Superior temporal gyrus (tissue), 1 donor: Measurements from ENCODE around the gene DYSF.

Source experiments
- DNase-seq: peaks from one replicate; pipeline ENCODE4 v3.0.0-alpha.2; 2016; ENCODE audit errors: extremely low spot score

DYSF gene

DNA sequence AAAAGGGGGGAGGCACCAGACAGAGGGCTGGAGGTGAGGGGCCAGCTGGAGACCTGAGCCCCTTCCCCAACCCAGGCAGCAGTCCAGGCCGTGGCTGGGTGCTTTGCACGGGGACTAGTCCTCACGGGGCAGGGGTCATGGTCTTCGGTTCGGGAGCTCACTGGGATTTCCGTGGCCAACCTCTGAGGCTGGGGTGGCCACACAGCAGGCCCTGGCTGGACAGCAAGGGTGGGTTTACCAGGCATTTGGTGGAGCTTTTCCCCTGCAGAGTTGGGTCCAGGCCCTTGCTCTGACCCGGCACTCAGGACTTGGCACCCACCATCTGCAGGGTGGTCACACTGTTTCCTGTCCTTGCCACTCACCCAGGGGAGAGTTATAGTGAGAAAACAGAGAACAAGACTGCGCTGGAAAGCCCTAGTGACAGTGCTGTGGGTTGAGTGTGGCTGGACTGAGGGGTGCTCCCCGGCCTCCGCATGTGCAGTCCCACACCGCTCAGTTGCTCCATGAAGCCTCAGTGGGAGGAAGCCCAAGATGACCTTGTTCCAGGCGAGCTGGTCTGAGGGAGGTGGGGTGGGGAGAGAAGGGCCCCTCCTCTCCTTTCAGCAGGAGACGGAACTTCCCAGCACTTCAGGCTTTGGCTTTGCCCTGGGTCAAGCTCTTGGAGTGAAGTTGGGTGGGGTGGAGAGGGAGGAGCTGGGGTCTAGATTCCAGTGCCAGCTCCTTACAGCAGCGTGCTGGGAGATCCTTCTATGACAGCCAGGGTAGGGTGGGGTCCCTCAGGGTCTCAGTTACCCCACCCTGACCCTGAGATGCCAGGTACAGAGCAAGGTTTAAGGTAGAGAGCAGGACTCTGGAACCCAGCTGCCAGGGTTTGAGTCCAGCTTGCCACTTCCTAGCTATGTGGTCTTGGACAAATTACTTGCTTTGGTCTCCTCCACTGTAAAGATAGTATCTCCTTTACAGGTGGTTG lies 219.8 kb downstream of the DYSF start:
- DNase-seq: no peak

DNA sequence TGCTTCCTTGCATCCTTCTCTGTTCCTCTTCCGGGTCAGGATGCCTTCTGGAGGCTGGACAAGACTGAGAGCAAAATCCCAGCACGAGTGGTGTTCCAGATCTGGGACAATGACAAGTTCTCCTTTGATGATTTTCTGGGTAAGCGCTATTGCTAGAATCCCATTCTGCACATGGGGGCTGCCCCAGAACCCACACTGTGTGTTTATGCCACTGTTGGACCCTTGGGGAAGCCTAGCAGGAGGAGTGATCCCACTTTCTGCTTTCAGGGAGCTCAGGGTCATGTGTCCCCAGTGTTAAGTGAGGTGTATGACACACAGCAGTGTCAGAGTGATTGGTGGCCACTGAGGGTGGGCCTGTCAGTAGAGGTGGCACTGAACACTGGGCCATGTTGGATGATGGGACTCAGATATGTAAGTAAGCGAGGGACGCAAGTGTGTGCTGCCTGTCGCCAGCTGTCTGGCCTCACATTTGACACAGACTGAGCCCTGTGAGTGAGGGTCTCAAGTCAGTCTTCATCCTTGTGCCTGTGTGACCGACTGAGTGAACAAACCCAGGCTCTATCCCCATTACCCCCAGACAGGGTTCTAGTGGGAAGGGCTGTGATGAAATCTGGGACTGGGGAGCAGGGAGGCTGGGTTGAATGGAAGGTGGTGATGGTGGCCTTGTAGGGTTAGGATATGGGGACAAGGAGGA lies 220.9 kb downstream of the DYSF start:
- no peak for DNase-seq

DNA sequence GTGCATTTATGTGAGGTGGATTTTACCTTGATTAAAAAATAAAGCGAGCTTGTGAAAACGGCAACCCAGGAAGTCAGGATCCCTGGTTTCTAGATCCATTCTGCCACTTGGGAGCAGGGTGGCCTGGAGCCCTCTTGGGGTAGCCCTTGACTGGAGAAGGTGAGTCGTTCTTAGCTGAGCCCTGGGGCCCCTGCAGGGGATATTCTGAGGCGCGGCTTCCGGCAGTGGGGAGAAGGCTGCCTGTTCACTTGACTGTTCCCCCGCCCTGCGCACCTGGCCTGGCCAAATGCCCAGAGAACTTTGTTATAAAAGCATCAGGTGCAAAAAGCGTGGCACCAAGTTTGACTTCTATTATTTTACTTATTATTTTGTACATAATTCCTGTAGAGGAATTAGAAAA lies 221.9 kb downstream of the DYSF start:
- no peak for DNase-seq

DNA sequence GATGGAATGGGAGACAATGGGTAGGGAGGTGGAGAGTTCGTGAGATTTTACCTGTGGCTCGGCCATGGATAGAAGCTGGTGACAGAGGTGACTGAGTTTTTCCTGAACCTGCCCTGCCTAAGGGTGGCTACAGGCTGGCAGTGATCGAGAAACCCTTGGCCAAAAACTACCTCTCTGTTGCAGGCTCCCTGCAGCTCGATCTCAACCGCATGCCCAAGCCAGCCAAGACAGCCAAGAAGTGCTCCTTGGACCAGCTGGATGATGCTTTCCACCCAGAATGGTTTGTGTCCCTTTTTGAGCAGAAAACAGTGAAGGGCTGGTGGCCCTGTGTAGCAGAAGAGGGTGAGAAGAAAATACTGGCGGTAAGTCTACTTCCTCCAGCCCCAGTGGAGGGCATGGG lies 225.5 kb downstream of the DYSF start:
- DNase-seq: no peak

DNA sequence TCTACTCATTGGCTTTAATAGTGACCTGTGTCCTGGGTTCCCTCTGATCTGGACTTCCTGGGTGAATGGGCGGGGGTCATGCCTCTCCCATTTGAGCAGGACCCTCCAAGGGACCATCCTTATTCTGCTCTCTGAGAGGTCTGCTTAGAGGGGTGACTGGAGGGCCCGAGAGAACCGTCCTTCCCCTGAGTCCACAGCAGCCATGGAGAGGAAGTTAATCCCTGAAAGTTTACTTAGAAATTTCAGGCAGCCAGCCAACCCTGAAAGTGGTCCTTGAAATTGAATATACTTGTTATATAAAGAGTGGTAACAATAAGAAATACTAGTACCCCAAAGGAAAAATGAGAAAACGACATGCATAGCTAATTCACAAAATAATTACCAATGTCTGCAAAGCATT lies 226.1 kb downstream of the DYSF start:
- DNase-seq: no peak

DNA sequence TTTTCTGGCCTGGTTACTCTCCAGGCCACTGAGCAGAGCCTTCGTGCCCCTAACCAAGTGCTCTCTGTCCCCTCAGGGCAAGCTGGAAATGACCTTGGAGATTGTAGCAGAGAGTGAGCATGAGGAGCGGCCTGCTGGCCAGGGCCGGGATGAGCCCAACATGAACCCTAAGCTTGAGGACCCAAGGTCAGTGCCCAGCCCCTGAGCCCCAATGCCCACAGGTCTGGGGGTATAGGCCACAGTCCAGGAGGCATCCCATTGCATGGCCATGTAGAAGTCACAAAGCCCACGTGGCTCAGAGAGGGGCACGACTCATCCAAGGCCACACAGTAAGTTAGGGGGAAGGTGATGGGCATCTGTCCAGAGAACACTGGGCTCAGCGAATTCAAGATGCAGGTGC lies 227.6 kb downstream of the DYSF start:
- no peak for DNase-seq

DNA sequence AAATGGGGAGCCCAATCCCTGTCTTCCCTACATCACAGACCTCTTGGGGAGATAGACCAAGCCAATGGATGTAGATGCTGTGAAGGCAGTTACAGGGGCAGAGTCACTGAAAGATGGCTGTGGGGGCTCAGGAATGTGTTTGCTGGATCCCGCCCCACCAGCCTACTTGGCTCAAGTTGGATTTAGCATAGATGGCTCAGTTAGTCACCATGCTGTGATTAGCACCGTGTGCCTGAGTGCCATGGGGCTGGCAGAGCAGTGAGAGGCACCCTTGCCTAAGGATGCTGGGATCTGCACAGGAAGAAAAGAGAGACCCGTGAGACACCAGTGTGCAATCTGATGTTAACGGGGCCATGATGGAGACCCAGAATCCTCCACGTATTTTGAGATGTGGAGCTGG lies 228.3 kb downstream of the DYSF start:
- no peak for DNase-seq

DNA sequence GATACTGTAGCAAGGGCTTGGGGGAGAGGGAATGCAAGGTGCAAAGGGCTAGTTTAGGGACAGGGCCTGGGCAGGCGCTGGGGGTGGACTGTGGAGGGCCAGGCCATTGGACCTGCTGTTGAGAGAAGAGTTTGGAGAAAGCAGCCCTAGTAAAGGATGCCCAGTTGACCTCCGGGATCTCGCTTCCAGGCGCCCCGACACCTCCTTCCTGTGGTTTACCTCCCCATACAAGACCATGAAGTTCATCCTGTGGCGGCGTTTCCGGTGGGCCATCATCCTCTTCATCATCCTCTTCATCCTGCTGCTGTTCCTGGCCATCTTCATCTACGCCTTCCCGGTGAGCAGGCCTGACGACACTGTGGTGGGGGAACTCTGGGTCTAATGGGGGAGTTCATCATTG lies 229.0 kb downstream of the DYSF start:
- no peak for DNase-seq

DNA sequence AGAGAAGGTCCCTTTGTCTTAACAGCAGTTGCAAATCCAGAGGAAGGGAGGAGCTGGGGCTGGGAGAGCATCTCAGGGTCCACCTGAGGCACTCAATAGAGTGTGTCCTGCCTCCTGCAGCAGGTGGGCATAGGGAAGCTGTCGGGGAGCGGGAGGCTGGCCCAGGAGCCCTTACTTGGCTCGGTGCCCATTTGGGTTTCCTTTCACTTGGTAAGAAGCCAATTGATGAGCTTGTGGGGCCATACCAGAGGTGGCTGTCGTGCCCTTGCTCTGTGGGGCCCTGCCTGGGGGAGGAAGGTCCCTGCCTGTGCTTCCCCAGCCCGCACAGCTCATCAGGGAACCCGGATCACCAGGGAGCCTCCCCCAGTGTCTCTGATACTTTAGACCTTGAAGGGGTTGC lies 229.7 kb downstream of the DYSF start:
- DNase-seq: no peak

DNA sequence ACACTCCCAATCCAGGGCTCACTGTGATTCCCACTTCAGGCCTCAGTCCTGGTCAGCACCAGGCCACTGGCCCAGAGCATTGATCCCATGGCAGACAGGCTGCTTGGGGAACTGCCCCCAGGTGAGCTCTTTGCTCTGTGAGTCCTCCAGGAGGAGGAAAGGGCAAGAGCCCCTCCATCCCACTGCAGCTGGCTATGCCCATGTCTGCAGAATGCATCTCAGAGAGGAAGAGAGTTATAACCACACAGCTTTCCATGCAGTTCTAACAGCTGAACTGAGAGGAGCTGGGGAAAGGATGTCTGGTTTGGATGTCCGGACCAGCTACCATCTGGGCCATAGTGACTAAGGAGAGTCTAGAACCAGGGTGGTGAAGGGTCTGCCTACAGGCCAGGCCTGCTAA lies 230.3 kb downstream of the DYSF start:
- no peak for DNase-seq

DNA sequence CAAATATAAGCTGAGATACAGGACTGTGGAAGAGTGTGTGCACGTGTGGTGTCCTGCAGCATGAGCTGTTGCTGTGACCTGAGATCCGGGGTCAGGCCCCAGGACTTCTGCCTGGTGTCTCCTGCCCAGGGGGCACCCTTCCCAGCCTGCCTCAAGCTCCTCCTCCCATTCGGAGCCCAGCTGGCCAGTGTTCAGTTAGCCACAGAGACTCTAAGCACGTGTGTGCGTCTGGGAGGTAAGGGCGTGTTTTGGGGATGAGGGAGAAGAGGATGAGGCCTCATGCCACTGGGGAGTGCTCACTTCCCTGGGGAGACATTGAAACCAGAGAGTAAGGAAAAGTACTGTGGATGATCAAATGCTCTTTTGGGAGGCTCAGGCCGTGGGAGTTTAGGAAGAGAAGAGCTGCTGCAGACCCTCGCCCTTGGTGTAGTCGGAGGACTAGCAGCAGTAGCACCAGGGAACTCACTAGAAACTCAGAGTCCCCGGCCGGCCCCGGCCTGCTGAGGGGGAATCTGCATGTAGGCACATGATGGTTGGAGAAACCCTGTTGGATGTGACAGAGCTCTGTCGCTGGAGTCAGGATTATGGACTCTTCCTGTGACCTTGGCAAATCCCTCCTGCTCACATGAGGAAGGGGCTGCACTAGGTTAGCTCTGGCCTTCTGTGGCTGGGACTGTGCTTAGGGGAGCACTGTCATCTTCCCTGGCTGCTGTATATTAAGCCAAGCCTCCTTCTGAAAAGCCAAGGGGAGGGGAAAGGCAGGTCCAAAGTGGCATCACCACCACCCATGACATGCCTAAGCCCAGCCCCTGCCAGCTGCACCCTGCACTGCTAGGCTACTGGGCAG lies 231.1 kb downstream of the DYSF start:
- no peak for DNase-seq

DNA sequence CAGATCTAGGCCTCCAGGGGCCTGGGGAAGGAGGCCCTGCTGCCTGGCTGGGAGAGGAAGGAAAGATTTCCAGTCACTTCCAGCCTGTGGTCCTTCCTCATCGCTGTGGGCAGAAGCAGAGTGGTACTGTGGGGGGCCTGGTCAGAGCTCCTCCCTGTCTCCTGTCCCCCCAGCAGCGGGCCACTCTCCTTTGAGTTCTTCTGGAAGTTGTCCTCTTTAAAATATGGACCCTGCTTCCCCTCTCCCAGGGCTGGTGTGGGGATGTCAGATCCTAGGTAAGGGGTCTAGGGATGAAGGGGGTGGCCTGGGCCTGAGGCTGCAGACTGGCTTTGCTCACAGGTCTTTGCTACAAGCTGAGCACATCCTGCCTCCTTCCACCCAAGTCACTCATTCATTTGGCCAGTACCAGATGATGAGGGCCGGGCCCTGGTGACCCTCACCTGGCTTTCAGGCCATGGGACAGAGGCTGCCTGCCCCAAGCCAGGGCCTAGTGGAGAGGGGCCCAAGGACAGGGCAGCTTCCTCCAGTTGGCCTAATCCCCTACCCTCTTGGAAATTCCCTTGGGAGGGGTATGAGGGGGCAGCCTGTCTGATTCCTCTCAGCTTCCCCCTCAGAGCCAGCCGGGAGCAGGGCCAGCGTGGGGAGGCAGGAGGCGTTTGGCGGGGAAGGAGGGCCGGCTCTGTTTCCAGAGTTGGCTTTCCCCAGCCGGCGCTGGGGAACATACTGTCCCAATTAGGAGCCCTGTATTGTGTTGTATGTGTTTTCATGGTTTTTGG lies 231.9 kb downstream of the DYSF start:
- peak; percentile 53 for DNase-seq

DNA sequence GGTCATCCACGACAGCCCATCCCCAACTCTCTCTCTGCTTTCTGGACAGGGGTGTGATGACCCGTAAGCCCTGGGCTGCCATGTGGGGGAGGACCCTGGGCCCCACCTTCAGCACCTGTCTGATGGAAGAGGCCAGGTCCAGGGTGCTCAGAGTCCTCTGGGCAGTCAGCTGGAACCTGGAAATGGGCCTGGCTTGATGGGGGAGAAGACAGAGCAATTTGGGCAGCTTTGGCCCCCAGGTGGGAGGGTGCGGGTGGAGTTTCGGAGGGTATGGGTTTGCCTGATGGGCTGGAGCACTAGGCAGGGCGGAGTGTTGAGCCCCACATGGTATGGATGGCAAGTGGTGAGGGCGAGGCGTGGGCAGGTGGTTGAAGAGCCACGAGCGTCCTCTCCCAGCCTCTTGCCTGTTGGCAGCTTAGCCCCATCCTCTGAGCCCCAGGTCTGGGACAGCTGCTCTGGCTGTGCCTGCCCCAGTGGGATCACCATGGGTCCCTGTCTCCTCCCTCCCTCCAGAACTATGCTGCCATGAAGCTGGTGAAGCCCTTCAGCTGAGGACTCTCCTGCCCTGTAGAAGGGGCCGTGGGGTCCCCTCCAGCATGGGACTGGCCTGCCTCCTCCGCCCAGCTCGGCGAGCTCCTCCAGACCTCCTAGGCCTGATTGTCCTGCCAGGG lies 232.7 kb downstream of the DYSF start:
- no peak for DNase-seq

DNA sequence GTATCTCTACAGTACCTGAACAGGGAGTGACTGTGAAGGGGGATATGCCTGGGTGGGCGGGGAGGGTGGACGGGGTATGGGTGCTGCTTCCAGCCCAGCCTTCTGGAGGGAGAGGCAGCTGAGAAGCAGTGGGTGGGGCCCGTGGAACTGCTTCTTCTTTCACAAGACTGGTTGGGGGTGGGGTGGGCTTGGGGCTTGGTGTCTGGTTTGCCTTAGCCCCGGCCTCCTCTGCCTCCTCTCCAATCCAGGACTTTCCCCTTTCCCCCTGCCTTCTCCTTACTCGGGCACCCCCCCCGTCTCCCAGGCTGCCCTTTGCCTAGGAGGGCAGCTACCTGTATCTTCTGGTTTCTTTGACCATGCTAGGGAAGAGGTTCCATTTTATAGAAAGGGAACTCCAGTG lies 233.4 kb downstream of the DYSF start:
- no peak for DNase-seq

DNA sequence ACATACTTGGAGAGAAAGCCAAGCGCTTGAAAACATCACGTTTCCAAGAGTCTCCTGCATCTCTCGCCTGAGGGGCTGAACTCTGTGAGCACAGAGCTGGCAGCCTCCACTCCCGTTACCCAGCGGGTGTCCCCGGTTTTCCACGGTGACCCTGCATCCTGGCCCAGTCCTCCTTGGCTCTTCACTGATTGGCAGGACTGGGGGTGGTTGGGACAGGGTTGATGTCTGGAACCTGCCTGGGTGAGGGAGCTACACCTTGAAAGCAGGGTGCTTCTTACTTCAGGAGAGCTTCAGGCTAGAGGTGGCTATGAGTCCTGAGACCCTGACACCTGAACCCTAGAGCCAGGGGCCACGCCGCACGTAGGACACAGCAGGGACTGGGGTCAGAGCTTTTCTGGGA lies 234.1 kb downstream of the DYSF start:
- DNase-seq: no peak

DNA sequence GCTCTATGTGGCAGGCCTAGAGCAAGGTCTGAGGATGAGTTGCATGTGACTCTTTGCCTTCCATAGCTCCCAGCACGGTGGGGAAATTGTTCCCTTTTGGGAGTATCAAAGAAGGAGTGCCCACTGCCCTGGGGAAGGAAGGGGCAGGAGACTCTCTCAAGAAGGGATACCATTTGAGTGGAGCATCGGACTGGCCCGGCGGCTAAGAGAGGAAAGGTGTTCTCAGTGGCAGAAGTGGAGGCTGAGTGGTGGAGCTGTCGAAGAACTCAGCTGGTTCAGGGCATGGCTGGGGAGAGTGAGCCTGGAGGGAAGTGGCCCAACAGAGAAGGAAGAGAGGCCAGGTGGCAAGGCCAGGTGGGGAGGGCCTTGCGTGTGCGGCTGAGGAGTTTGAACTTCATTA lies 235.2 kb downstream of the DYSF start:
- DNase-seq: no peak

DNA sequence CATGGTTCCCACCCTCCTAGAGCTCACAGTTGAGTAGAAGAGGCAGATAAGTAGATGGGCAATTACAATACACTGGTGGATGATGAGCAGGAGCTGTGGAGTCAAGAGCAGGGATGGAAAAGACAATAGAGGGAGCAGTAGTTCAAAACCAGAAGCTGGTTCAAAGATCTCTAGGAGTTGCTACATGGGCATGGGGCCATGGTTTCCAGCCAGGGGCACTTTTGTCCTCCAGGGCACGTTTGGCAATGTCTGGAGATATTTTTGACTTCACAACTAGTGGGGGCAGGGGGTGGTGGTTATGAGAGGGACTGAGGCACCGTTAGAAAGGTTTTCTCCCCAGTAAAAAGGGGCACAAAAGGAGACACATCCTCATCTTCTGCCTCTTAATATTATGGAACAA lies 236.0 kb downstream of the DYSF start:
- DNase-seq: no peak

DNA sequence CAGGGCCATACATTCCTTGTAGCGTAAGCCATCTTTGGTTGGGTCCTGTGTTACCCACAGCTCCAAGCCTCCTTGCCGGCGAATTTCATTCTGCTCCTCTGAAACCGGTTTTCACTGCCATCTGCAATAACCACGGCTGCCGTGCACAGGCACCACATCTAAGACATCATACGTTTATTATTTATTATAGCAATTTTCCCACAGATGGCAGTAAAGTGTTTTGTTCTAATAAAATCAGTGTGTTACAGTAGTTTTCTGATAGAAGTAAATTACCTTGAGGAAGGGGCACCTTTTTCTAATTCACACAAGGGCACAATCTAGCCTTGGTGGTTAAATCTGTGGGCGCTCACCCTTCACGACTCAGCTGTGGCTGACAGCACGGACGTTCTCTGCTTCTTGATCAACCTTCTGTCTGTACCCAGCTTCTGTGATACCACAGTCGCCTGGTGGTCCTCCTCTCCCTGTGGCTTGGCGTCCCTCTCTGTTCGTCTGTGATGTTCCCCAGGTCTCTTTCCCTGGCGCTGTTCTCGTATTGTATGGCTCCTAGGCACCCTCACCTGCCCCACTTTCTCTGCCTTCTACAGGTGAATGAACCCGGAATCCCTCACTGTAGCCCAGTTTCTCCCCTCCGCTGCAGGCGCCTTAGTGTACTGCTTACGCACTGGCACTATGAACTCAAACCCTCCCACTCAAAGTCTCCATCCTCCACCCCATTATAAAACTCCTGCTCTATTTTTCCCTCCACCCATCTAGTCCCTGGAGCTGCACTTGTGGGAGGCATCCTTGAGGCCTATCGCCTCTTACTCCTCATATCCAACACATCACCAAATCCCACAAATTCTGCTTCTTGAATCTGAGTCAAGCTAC lies 236.8 kb downstream of the DYSF start:
- DNase-seq: no peak

DNA sequence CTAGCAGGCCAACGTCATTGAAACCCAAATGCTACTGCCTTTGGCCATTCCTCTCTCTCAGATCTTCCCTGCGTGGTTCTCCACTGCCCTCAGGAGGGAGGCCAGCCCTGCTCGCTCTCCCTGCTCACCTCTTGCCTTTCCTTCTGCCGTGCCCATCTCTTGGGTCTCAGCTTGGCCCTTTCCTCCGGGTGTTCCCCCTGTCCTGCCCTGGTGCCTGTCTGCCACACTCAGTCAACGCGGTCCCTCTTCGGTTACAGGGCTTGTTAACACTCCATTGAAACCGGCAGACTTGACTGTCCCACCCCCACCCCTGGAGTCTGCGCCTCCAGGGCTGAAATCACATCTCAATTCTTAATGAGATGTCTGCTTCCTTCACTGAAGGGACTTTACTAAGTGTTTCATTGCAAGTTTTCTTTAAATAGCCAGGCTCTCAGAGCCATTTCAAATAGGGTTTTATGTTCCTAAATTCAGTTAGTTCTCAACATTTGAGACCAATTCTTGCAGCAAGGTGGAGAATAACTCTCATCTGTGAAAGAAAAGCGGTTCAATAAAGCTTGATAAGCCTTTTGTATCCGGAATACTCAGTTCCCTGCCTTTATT lies 237.6 kb downstream of the DYSF start:
- DNase-seq: peak; percentile 33
